C4-2B (cell line): ENCODE data around the gene C11orf58.

Experiments
- H3K27ac ChIP-seq: fragments of 450-650 bp; 2 replicates; pipeline ENCODE4 v1.5.1; 2017
- ZFX ChIP-seq: fragments of 450-650 bp; IDR thresholded peaks from 2 replicates; pipeline ENCODE4 v1.6.1; 2017
- TF ChIP-seq, protein P1 (sequence below): fragments of 450-650 bp; conservative IDR thresholded peaks from 2 replicates; pipeline ENCODE4 v1.5.1; 2017; ENCODE audit warnings: mild to moderate bottlenecking

C11orf58 gene

GRCh38 chr11:16797776-16798175 is 59.3 kb downstream of the C11orf58 start:
- H3K27ac ChIP-seq = no peak overlapping the region
- TF ChIP-seq, protein P1, sequence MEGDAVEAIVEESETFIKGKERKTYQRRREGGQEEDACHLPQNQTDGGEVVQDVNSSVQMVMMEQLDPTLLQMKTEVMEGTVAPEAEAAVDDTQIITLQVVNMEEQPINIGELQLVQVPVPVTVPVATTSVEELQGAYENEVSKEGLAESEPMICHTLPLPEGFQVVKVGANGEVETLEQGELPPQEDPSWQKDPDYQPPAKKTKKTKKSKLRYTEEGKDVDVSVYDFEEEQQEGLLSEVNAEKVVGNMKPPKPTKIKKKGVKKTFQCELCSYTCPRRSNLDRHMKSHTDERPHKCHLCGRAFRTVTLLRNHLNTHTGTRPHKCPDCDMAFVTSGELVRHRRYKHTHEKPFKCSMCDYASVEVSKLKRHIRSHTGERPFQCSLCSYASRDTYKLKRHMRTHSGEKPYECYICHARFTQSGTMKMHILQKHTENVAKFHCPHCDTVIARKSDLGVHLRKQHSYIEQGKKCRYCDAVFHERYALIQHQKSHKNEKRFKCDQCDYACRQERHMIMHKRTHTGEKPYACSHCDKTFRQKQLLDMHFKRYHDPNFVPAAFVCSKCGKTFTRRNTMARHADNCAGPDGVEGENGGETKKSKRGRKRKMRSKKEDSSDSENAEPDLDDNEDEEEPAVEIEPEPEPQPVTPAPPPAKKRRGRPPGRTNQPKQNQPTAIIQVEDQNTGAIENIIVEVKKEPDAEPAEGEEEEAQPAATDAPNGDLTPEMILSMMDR = no peak
- TF ChIP-seq ZFX = no peak

DNA sequence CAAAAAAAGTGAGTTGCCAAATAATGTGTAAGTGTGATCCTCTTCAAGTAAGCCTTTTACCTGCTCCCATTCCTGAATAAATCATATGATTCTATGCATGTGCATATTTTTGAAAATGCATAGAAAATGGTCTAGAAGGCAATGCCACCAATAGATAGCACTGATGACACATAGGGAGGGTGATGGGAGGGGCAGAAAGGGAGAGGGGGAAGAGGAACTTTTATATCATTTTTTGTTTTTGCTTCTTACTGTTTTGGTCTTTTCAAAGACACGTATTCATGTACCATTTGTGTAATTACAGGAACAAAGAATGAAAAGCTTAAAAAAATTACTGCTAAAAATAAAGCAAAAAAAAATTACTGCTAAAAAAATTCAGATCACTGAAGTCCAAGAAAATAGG is 60.8 kb downstream of the C11orf58 start:
- TF ChIP-seq ZFX = no peak
- TF ChIP-seq, protein P1 = no peak
- no peak overlapping the region for H3K27ac ChIP-seq

GRCh38 chr11:16799890-16800289 is 61.4 kb downstream of the C11orf58 start:
- TF ChIP-seq ZFX = no peak
- TF ChIP-seq, protein P1 = no peak
- no peak overlapping the region for H3K27ac ChIP-seq

GRCh38 chr11:16800382-16800781 is 61.9 kb downstream of the C11orf58 start:
- TF ChIP-seq, protein P1 = no peak
- no peak for TF ChIP-seq ZFX
- H3K27ac ChIP-seq = no peak overlapping the region

GRCh38 chr11:16801288-16801980 is 63.0 kb downstream of the C11orf58 start:
- TF ChIP-seq, protein P1 = no peak
- no peak for TF ChIP-seq ZFX
- H3K27ac ChIP-seq = no peak overlapping the region

DNA sequence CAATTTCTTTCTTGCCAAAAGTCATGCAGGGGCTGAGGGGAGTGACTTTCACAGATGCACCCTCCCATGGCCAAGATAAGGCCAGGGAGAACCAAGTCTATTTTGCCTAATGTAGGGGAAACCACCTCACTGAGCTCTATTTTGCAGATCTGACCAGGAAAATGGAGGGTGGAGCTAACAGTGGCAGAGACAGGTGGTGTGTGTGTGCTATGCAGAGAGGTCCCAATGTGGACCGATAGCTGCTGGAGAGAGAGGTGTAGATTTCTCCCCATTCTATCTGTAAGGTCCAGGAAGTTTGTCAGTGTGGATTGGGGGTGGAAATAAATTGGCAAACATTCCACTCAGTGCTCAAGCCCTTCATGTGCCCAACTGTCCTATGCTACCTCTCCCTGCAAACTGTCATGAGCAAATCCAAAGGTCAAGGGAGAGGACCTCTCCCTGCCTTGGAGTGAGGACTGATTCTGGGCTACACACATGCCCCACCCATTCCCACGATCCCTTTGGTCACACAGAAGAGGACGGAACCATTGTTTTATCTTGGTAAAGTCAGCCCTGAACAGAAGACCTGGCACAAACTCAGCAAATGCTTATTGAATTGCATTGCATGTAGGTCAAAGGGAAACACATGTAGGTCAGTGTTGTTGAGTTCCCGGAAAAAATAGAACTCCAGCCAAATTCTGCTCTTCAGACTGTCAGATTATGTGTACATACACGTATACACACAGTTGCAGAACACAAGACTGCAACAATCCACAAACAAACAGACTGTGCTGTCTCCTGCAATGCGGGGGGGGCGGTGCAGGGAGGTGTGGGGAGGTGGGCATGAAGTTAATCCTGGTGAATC is 65.9 kb downstream of the C11orf58 start:
- TF ChIP-seq, protein P1 = no peak
- TF ChIP-seq ZFX = no peak
- no peak overlapping the region for H3K27ac ChIP-seq

DNA sequence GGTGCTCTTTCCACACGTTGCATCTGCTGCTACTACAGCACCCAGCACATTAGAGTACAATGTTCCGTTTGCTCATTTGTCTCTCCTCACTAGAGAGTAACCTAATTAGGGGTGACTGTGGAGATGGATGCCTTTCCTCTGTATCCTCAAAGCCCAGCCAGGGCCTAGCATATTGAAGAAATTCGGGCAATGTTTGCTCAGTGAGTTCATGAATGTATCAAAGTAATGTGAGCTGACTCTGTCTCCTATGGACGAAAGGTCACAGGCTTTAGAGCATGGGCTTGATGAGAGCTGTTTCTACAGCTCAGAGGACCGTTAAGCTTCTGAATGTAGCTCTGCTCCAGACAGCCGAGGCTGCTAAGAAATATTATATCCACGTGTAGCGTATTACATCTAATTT is 67.5 kb downstream of the C11orf58 start:
- no peak overlapping the region for H3K27ac ChIP-seq
- TF ChIP-seq, protein P1 = no peak
- no peak for TF ChIP-seq ZFX
